ENCODE measurements around the gene FAM114A2.

FAM114A2 gene

GRCh38 chr5:154038707-154039457, at the start of gene FAM114A2, which contains the start of gene MFAP3 (continued):
- no peak for TF ChIP-seq ZNF292 (tag by site-specific recombination; IDR thresholded peaks at IDR 0.05; ENCODE audit: borderline replicate concordance, low read depth)
- TF ChIP-seq GLIS1 (tag by site-specific recombination; IDR thresholded peaks at IDR 0.05): no peak; the same call in 1 of the 2 replicates
- TF ChIP-seq ZBTB48 (tag by site-specific recombination; IDR thresholded peaks at IDR 0.05): peak; percentile 36; the same call in 1 of the 2 replicates
- no peak for TF ChIP-seq ZNF433 (tag by site-specific recombination; IDR thresholded peaks at IDR 0.05; ENCODE audit: low read depth)
- no peak for TF ChIP-seq ZNF654 (tag by site-specific recombination; IDR thresholded peaks at IDR 0.05; ENCODE audit: low read depth)
- no peak for TF ChIP-seq ZNF488 (tag by site-specific recombination; IDR thresholded peaks at IDR 0.05)
- TF ChIP-seq, protein P1, sequence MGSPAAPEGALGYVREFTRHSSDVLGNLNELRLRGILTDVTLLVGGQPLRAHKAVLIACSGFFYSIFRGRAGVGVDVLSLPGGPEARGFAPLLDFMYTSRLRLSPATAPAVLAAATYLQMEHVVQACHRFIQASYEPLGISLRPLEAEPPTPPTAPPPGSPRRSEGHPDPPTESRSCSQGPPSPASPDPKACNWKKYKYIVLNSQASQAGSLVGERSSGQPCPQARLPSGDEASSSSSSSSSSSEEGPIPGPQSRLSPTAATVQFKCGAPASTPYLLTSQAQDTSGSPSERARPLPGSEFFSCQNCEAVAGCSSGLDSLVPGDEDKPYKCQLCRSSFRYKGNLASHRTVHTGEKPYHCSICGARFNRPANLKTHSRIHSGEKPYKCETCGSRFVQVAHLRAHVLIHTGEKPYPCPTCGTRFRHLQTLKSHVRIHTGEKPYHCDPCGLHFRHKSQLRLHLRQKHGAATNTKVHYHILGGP (tag by site-specific recombination; IDR thresholded peaks at IDR 0.05): no peak
- TF ChIP-seq PBX3 (CRISPR knock-in tag; IDR thresholded peaks at IDR 0.05): peak; percentile 78
- no peak for TF ChIP-seq ZNF768 (tag by site-specific recombination; IDR thresholded peaks at IDR 0.05)
- TF ChIP-seq HOXC10 (CRISPR knock-in tag; IDR thresholded peaks at IDR 0.05): no peak
- TF ChIP-seq TRIM28 (IDR thresholded peaks at IDR 0.05; ENCODE audit: borderline replicate concordance, low read length): peak; percentile 85; the same call in 1 of the 2 replicates
- no peak for TF ChIP-seq SALL2 (tag by site-specific recombination; IDR thresholded peaks at IDR 0.05; ENCODE audit: borderline replicate concordance)
- peak; percentile 67 for TF ChIP-seq SP7 (tag by site-specific recombination; IDR thresholded peaks at IDR 0.05)
- TF ChIP-seq TSHZ1 (tag by site-specific recombination; IDR thresholded peaks at IDR 0.05; ENCODE audit: borderline replicate concordance): 0 out of 2 replicates have a peak, but pooled peaks have one; percentile 6
- TF ChIP-seq ZNF155 (tag by site-specific recombination; IDR thresholded peaks at IDR 0.05): no peak
- no peak for TF ChIP-seq ZNF701 (tag by site-specific recombination; IDR thresholded peaks at IDR 0.05)
- TF ChIP-seq ZNF391 (tag by site-specific recombination; IDR thresholded peaks at IDR 0.05; ENCODE audit: borderline replicate concordance, low read depth): peak; percentile 62; the same call in 1 of the 2 replicates
- TF ChIP-seq SP3 (tag by site-specific recombination; IDR thresholded peaks at IDR 0.05): peak; percentile 91
- TF ChIP-seq ZNF26 (tag by site-specific recombination; IDR thresholded peaks at IDR 0.05): no peak
- peak; percentile 14; the same call in 1 of the 2 replicates for TF ChIP-seq KLF17 (tag by site-specific recombination; IDR thresholded peaks at IDR 0.05)
- TF ChIP-seq ZNF610 (tag by site-specific recombination; IDR thresholded peaks at IDR 0.05; ENCODE audit: borderline replicate concordance): no peak
- TF ChIP-seq ZNF133 (tag by site-specific recombination; IDR thresholded peaks at IDR 0.05): no peak
- peak; percentile 55 for TF ChIP-seq ZBTB26 (tag by site-specific recombination; optimal IDR thresholded peaks at IDR 0.05)
- TF ChIP-seq ZNF560 (tag by site-specific recombination; IDR thresholded peaks at IDR 0.05; ENCODE audit: borderline replicate concordance): no peak
- peak; percentile 80 for TF ChIP-seq ZEB2 (tag by site-specific recombination; IDR thresholded peaks at IDR 0.05)
- TF ChIP-seq ZNF660 (tag by site-specific recombination; IDR thresholded peaks at IDR 0.05): no peak
- no peak for TF ChIP-seq ZNF549 (tag by site-specific recombination; IDR thresholded peaks at IDR 0.05)
